HEK293T (cell line): ENCODE data around the gene NME5.

ENCODE experiments used
- BHLHE40 ChIP-seq: fragments of 450-650 bp; IDR thresholded peaks from 2 replicates; pipeline ENCODE4 v1.6.1; 2016; ENCODE audit warnings: mild to moderate bottlenecking, moderate library complexity, borderline replicate concordance
- CTBP1 ChIP-seq: fragments of 450-650 bp; IDR thresholded peaks from 2 replicates; pipeline ENCODE4 v1.6.1; 2016; ENCODE audit warnings: borderline replicate concordance
- FOXK2 ChIP-seq: fragments of 450-650 bp; IDR thresholded peaks from 2 replicates; pipeline ENCODE4 v1.6.1; 2016; ENCODE audit warnings: mild to moderate bottlenecking
- FOXM1 ChIP-seq: fragments of 450-650 bp; IDR thresholded peaks from 2 replicates; pipeline ENCODE4 v1.6.1; 2017; ENCODE audit warnings: mild to moderate bottlenecking, borderline replicate concordance
- L3MBTL2 ChIP-seq: fragments of 450-650 bp; conservative IDR thresholded peaks from 2 replicates; pipeline ENCODE4 v1.6.1; 2016; ENCODE audit warnings: mild to moderate bottlenecking
- LEF1 ChIP-seq: fragments of 450-650 bp; IDR thresholded peaks from 2 replicates; pipeline ENCODE4 v1.6.1; 2017; ENCODE audit warnings: mild to moderate bottlenecking, borderline replicate concordance
- NFRKB ChIP-seq: fragments of 450-650 bp; IDR thresholded peaks from 2 replicates; pipeline ENCODE4 v1.6.1; 2016; ENCODE audit warnings: mild to moderate bottlenecking, moderate library complexity
- SP1 ChIP-seq: fragments of 450-650 bp; IDR thresholded peaks from 2 replicates; pipeline ENCODE4 v1.6.1; 2017
- SUZ12 ChIP-seq: fragments of 450-650 bp; IDR thresholded peaks from 2 replicates; pipeline ENCODE4 v1.6.1; 2016; ENCODE audit warnings: mild to moderate bottlenecking
- ZNF384 ChIP-seq: fragments of 450-650 bp; IDR thresholded peaks from 2 replicates; pipeline ENCODE4 v1.6.1; 2016

- TF ChIP-seq SP1 (no peak), BHLHE40 (no peak), FOXM1 (no peak), SUZ12 (no peak), CTBP1 (no peak), NFRKB (no peak), ZNF384 (no peak), FOXK2 (no peak), L3MBTL2 (no peak), LEF1 (no peak)
Observed at GRCh38 chr5:138163721-138164120, 24.5 kb upstream of the NME5 start.
